Frontal cortex (tissue), 4 donors: ENCODE data around the gene TPSD1. TPM values are rescaled to one million over a fixed set of nuclear protein-coding genes. Genes with fewer than 3 reads are reported as not detected.
"Not testable (repeated sequence)": the region's sequence is repeated elsewhere in the genome, so short reads cannot be mapped to it uniquely, and the experiment has no call there.

Experiments
- DNase-seq, 2 donors: peaks; one replicate each; pipeline ENCODE4 v3.0.0; 2012; ENCODE audit warnings: low spot score in 2 of 2
- FAIRE-seq: peaks from 2 replicates; lab custom pipeline; 2012; peaks lifted over from hg19 to GRCh38; lab: Jason Lieb, UNC
- total RNA-seq: library from RNA; depleted of rRNA; stranded (reverse); fragments of >200 nt; gene quantifications from one replicate; pipeline ENCODE4 v1.2.3, GENCODE V29; 2014
- donor health status: control.
- donor health status: control.
- donor health status: control.

TPSD1 gene
- total RNA-seq, 1 donor from 2014 or later, result not detected

- DNase-seq (no peak), FAIRE-seq (no peak)
Measured at GRCh38 chr16:1259760-1260068, 3.8 kb downstream of the TPSD1 start.

GRCh38 chr16:1260101-1260680 lies 4.3 kb downstream of the TPSD1 start:
- no peak for FAIRE-seq
- no peak for DNase-seq

- DNase-seq (no peak), FAIRE-seq (no peak)
Measured at GRCh38 chr16:1261131-1261892, 5.4 kb downstream of the TPSD1 start.

- DNase-seq, result no peak
- FAIRE-seq, result no peak
Measured at GRCh38 chr16:1262210-1262845, 6.5 kb downstream of the TPSD1 start.

GRCh38 chr16:1262846-1263221 lies 7.0 kb downstream of the TPSD1 start:
- no peak for DNase-seq
- FAIRE-seq, result no peak

- no peak for FAIRE-seq
Measured at GRCh38 chr16:1263591-1264344, 7.9 kb downstream of the TPSD1 start.

GRCh38 chr16:1264345-1265089 lies 8.6 kb downstream of the TPSD1 start:
- DNase-seq (no peak), FAIRE-seq (no peak)

More at GRCh38 chr16:1263591-1264344, 7.9 kb downstream of the TPSD1 start:
- no peak for DNase-seq

GRCh38 chr16:1265090-1265630 lies 9.3 kb downstream of the TPSD1 start:
- FAIRE-seq, result no peak

GRCh38 chr16:1265826-1266225 lies 10.0 kb downstream of the TPSD1 start:
- DNase-seq, result no peak
- no peak for FAIRE-seq

More at GRCh38 chr16:1265090-1265630, 9.3 kb downstream of the TPSD1 start:
- no peak for DNase-seq

GRCh38 chr16:1269418-1269817 lies 13.5 kb downstream of the TPSD1 start:
- not testable (repeated sequence) for DNase-seq, FAIRE-seq

GRCh38 chr16:1271380-1271723 lies 15.5 kb downstream of the TPSD1 start:
- DNase-seq (no peak), FAIRE-seq (no peak)

- not testable (repeated sequence) for DNase-seq, FAIRE-seq
Measured at GRCh38 chr16:1271724-1272413, 16.0 kb downstream of the TPSD1 start.

GRCh38 chr16:1272453-1273198 lies 16.8 kb downstream of the TPSD1 start:
- DNase-seq, result no peak
- FAIRE-seq, result no peak

GRCh38 chr16:1273816-1274215 lies 17.9 kb downstream of the TPSD1 start:
- no peak for DNase-seq
- FAIRE-seq, result no peak

- FAIRE-seq, result no peak
- no peak for DNase-seq
Measured at GRCh38 chr16:1274767-1275166, 18.9 kb downstream of the TPSD1 start.

GRCh38 chr16:1275791-1276579 lies 20.1 kb downstream of the TPSD1 start:
- no peak for FAIRE-seq

GRCh38 chr16:1276580-1276878 lies 20.7 kb downstream of the TPSD1 start:
- FAIRE-seq, result no peak
- no peak for DNase-seq

More at GRCh38 chr16:1275791-1276579, 20.1 kb downstream of the TPSD1 start:
- DNase-seq, result no peak

- FAIRE-seq, result no peak
Measured at GRCh38 chr16:1277151-1277598, 21.3 kb downstream of the TPSD1 start.

More at GRCh38 chr16:1277151-1277598, 21.3 kb downstream of the TPSD1 start:
- no peak for DNase-seq
